OCI-LY1 (cell line): ENCODE results near the gene OR9Q1.

Experiments used
- EZH2 ChIP-seq: fragments of 200-600 bp; sonication (generic), shearing (Covaris generic); IDR thresholded peaks from 2 replicates; pipeline ENCODE4 v1.8.0; 2017; ENCODE audit warnings: borderline replicate concordance, mixed run types, mild to moderate bottlenecking, antibody characterized with exemption, low read length, moderate library complexity, mixed read lengths
- TF ChIP-seq, protein P1 (sequence below): fragments of 200-600 bp; sonication (generic), shearing (Covaris generic); IDR thresholded peaks from 2 replicates; pipeline ENCODE4 v1.5.1; 2017; ENCODE audit warnings: mild to moderate bottlenecking, antibody characterized with exemption, low read length, moderate library complexity, mixed read lengths

GRCh38 chr11:58034471-58034870 is 10.8 kb downstream of the OR9Q1 start:
- TF ChIP-seq, protein P1, sequence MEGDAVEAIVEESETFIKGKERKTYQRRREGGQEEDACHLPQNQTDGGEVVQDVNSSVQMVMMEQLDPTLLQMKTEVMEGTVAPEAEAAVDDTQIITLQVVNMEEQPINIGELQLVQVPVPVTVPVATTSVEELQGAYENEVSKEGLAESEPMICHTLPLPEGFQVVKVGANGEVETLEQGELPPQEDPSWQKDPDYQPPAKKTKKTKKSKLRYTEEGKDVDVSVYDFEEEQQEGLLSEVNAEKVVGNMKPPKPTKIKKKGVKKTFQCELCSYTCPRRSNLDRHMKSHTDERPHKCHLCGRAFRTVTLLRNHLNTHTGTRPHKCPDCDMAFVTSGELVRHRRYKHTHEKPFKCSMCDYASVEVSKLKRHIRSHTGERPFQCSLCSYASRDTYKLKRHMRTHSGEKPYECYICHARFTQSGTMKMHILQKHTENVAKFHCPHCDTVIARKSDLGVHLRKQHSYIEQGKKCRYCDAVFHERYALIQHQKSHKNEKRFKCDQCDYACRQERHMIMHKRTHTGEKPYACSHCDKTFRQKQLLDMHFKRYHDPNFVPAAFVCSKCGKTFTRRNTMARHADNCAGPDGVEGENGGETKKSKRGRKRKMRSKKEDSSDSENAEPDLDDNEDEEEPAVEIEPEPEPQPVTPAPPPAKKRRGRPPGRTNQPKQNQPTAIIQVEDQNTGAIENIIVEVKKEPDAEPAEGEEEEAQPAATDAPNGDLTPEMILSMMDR, result no peak
- no peak for TF ChIP-seq EZH2
